Measurements from ENCODE around the gene CMIP. TPM values are rescaled to one million over a fixed set of nuclear protein-coding genes. Genes with fewer than 3 reads are reported as not detected.
"Not testable (repeated sequence)": the region's sequence is repeated elsewhere in the genome, so short reads cannot be mapped to it uniquely, and the experiment has no call there.

The CMIP gene
- total RNA-seq, 1 donor from 2014 or later: 46.6 TPM

DNA sequence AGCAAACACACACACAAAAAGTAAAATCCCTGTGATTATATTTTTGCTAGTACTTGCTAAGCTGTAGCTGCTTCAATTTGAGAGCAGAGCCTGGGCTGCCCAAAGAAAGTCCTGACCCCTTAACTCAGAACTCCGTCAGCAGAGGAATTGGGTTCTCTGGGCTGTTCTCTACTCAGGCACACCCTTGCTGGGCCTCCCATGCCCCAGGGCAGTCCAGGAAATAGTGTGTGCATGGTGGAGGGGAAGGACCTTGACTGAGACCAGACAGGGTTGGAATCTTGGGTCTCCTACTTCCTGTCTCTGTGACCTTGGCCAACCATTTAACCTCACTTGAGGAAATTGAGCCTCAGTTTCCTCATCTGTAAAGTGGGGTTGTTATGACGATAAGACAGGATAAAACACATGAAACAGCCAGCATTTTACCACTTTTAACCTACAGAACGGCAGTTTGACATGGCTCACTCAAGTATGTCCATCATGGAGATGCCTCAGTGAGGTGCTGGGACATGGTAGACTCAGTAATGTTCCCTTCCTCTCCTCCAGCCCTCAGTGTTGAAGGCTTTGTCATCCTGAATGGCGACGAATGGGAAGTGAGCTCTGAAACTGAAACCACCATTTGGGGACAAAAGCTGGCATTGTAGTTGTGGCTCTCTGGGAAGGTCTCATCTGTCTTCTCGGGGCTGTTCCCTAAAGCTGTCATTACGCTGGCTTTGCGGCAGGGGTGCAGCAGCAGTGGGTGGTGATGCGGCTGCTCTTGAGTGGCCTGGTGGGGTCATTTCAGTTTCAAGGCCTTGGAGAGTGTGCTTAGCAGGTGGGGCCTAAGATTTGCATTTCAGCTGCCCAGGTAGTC, 74.9 kb downstream of the CMIP start:
- peaks cover 15% of the 10 kb centered on the region for H3K4me1 Mint-ChIP-seq (ENCODE audit: unreplicated experiment)
- no peak for DNase-seq (ENCODE audit: extremely low spot score, unreplicated experiment)
- no peaks in the 10 kb centered on the region for H3K27me3 Mint-ChIP-seq
- H3K36me3 Mint-ChIP-seq: peaks cover 7% of the 10 kb centered on the region
- no peaks in the 10 kb centered on the region for H3K9me3 Mint-ChIP-seq
- TF ChIP-seq, protein P1, sequence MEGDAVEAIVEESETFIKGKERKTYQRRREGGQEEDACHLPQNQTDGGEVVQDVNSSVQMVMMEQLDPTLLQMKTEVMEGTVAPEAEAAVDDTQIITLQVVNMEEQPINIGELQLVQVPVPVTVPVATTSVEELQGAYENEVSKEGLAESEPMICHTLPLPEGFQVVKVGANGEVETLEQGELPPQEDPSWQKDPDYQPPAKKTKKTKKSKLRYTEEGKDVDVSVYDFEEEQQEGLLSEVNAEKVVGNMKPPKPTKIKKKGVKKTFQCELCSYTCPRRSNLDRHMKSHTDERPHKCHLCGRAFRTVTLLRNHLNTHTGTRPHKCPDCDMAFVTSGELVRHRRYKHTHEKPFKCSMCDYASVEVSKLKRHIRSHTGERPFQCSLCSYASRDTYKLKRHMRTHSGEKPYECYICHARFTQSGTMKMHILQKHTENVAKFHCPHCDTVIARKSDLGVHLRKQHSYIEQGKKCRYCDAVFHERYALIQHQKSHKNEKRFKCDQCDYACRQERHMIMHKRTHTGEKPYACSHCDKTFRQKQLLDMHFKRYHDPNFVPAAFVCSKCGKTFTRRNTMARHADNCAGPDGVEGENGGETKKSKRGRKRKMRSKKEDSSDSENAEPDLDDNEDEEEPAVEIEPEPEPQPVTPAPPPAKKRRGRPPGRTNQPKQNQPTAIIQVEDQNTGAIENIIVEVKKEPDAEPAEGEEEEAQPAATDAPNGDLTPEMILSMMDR (conservative IDR thresholded peaks at IDR 0.05): no peak
- H3K27ac Mint-ChIP-seq: peak overlapping the region; percentile 38
- no peak overlapping the region for H3K4me3 Mint-ChIP-seq

DNA sequence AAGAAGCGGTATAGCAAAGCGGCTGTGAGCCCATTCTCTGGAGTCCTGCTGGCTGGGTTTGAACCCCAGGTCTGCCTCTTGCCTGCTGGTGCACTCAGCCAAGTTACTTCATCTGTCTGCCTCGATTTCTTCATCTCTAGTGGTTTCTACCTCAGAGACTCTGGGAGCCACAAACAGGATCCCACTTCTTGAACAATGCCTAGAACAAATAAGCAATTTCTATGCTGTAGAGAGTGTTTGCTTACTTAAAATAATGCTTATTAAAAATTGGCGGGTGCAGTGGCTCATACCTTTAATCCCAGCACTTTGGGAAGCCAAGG, 75.5 kb downstream of the CMIP start:
- TF ChIP-seq, protein P1 (conservative IDR thresholded peaks at IDR 0.05): no peak
- no peak for DNase-seq (ENCODE audit: extremely low spot score, unreplicated experiment)
- H3K27me3 Mint-ChIP-seq: no peaks in the 10 kb centered on the region
- H3K9me3 Mint-ChIP-seq: no peaks in the 10 kb centered on the region
- H3K27ac Mint-ChIP-seq: peak overlapping the region; percentile 38
- peaks cover 15% of the 10 kb centered on the region for H3K4me1 Mint-ChIP-seq (ENCODE audit: unreplicated experiment)
- H3K36me3 Mint-ChIP-seq: peaks cover 7% of the 10 kb centered on the region
- no peak overlapping the region for H3K4me3 Mint-ChIP-seq

DNA sequence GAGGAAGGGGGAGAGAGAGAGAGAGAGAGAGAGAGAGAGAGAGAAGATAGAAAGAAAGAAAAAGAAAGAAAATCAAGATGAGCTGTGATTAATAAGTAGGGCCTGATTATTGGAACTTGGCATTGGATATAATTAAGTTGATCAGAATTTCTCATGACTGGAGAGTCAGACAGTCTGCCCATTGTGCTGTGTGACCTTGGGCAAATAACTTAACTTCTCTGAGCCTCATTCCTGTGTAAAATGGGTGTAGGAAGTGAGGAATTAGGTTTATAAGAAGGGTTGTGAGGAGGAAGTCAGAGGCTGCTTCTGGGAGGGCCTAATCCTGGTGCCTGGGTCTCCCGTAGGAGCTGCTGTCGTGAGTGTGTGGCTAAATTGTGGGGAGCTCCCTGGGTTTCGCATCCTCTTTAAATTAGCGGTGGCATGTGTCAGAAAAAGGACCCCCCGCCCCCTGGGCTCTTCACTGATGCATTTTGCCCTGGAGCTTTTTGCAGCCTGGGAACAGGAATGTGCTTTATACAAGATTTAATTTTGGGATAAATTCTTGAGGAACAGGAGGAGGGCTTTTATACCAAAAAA, 76.0 kb downstream of the CMIP start:
- Mint-ChIP-seq H3K36me3 (peaks cover 7% of the 10 kb centered on the region), H3K27me3 (no peaks in the 10 kb centered on the region), H3K9me3 (no peaks in the 10 kb centered on the region), H3K4me3 (no peak overlapping the region), H3K27ac (no peak overlapping the region), H3K4me1 (ENCODE audit: unreplicated experiment) (peaks cover 18% of the 10 kb centered on the region)
- DNase-seq (ENCODE audit: extremely low spot score, unreplicated experiment): no peak
- TF ChIP-seq, protein P1 (conservative IDR thresholded peaks at IDR 0.05): no peak

DNA sequence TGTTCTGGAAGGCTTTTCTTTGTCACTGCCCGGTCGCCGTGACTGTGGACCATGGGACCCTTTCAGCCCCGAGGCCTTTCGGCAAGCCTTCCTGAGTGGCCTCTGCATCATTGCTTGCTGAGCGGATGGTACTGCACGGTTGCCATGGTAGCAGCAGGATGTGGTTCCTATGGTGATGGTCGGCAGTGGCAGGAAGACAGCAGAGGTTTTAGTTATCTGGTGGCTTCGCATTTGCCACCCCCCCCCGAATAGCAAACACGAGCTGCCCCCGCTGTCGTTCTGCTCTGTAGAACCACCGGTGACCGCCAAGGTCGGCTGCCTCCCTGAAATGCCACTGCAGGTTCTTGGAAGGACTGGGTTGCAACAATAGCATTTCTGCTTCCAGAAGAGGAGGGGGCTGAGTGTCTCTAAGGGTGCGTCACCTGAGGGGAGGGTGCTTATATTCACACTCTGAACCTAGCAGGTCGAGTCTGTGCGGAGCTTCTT, 76.6 kb downstream of the CMIP start:
- no peaks in the 10 kb centered on the region for H3K27me3 Mint-ChIP-seq
- peaks cover 23% of the 10 kb centered on the region for H3K4me1 Mint-ChIP-seq (ENCODE audit: unreplicated experiment)
- TF ChIP-seq, protein P1 (conservative IDR thresholded peaks at IDR 0.05): no peak
- no peak overlapping the region for H3K4me3 Mint-ChIP-seq
- DNase-seq (ENCODE audit: extremely low spot score, unreplicated experiment): no peak
- no peak overlapping the region for H3K27ac Mint-ChIP-seq
- no peaks in the 10 kb centered on the region for H3K9me3 Mint-ChIP-seq
- H3K36me3 Mint-ChIP-seq: peaks cover 4% of the 10 kb centered on the region

DNA sequence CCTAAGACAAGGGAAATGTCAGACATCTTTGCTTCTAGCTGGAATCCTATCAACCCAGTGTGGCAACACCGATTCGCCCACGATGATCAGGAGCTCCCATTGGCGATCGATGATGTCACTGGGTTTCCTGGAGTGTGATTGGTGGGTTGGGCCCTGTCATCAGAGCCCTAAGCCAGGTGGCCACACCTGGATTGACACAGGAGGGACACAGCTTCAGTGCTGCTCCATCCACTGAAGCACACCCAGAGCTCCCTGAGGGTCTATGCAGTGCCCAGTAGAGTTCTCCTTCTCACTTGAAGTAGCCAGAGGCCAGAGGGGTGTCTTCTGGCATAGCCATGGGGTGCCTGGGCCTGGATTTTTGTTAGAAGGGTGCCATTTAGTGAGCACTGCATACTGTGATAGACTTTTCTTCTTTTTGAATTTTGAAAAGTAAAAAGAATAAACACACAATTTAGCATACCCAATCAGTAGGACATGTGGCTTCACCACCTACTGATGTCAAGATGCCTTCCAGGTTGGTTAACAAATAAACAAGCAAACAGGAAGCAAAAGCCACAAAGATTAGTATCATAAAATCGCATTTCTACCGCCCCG, 77.6 kb downstream of the CMIP start:
- H3K4me3 Mint-ChIP-seq: no peak overlapping the region
- DNase-seq (ENCODE audit: extremely low spot score, unreplicated experiment): no peak
- peaks cover 32% of the 10 kb centered on the region for H3K4me1 Mint-ChIP-seq (ENCODE audit: unreplicated experiment)
- no peaks in the 10 kb centered on the region for H3K9me3 Mint-ChIP-seq
- TF ChIP-seq, protein P1 (conservative IDR thresholded peaks at IDR 0.05): no peak
- no peaks in the 10 kb centered on the region for H3K27me3 Mint-ChIP-seq
- no peak overlapping the region for H3K27ac Mint-ChIP-seq
- peaks cover 3% of the 10 kb centered on the region for H3K36me3 Mint-ChIP-seq

DNA sequence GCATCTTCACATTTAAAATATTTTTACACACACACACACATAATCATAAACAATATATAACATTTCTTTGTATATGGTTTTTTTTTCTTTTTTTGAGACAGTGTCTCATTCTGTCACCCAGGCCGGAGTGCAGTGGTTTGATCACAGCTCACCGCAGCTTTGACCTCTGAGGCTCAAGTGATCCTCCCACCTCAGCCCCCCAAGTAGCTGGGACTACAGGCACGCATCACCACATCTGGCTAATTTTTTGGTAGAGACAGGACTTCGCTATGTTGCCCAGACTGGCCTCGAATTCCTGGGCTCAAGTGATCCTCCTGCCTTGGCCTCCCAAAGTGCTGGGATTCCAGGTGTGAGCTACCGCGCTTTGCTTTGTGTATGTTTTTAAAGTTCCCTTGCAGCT, 78.2 kb downstream of the CMIP start:
- not testable (repeated sequence) for DNase-seq (ENCODE audit: extremely low spot score, unreplicated experiment); H3K4me3 Mint-ChIP-seq; H3K27me3 Mint-ChIP-seq; H3K36me3 Mint-ChIP-seq; H3K9me3 Mint-ChIP-seq
- peak overlapping the region; percentile 70 for H3K27ac Mint-ChIP-seq
- H3K4me1 Mint-ChIP-seq (ENCODE audit: unreplicated experiment): peaks cover 38% of the 10 kb centered on the region
